PC-3 (cell line): ENCODE results near the gene GYG1. TPM values are rescaled to one million over a fixed set of nuclear protein-coding genes. Genes with fewer than 3 reads are reported as not detected.

Experiments
- ATAC-seq: fragments of 200-7000 bp; cut with Tn5 transposase; 2 replicates; pipeline ENCODE4 v1.9.1; 2020; ENCODE audit warnings: mild to moderate bottlenecking, moderate library complexity
- BruUV-seq: library from RNA; stranded (reverse); fragments of 400-500 nt; replicated peaks from 2 replicates; lab custom pipeline; 2021; lab: Mats Ljungman, UMichigan
- CTCF ChIA-PET: fragments of 300-600 bp; sonication (Branson Sonifier 250); formaldehyde crosslinking; loops from one replicate; lab custom pipeline; 2022; ENCODE audit warnings: antibody characterized with exemption; lab: Charles Lee
- POLR2A ChIA-PET: fragments of 300-600 bp; sonication (Branson Sonifier 250); formaldehyde crosslinking; loops from one replicate; lab custom pipeline; 2022; ENCODE audit warnings: antibody characterized with exemption; ENCODE audit not compliant: unreplicated experiment; lab: Charles Lee
- DNase-seq: peaks from one replicate; pipeline ENCODE4 v3.0.0-alpha.2; 2015
- H2AFZ ChIP-seq: fragments of 300-600 bp; sonication (generic); 2 replicates; pipeline ENCODE4 v1.6.0; 2016; ENCODE audit warnings: antibody characterized with exemption, low read length
- H3F3A ChIP-seq: fragments of 300-600 bp; sonication (generic); one replicate; pipeline ENCODE4 v1.6.0; 2017; ENCODE audit warnings: antibody characterized with exemption, low read length, control low read depth, mild to moderate bottlenecking; ENCODE audit not compliant: unreplicated experiment
- H3K27ac ChIP-seq: fragments of 300-600 bp; sonication (generic); 2 replicates; pipeline ENCODE4 v1.5.1; 2016; ENCODE audit warnings: mild to moderate bottlenecking, low read length
- H3K27me3 ChIP-seq: fragments of 300-600 bp; sonication (generic); 2 replicates; pipeline ENCODE4 v1.6.1; 2016; ENCODE audit warnings: low read length, mixed read lengths
- H3K36me3 ChIP-seq: fragments of 300-600 bp; sonication (generic); 2 replicates; pipeline ENCODE4 v1.6.1; 2016; ENCODE audit warnings: low read depth, mixed run types, low read length, mixed read lengths
- H3K4me1 ChIP-seq: fragments of 300-600 bp; sonication (generic); 2 replicates; pipeline ENCODE4 v1.5.1; 2016; ENCODE audit warnings: low read length; ENCODE audit not compliant: insufficient read depth
- H3K4me2 ChIP-seq: fragments of 300-600 bp; sonication (generic); 2 replicates; pipeline ENCODE4 v1.6.0; 2016; ENCODE audit warnings: low read length
- H3K4me3 ChIP-seq: fragments of 300-600 bp; sonication (generic); 2 replicates; pipeline ENCODE4 v1.5.1; 2016; ENCODE audit warnings: mild to moderate bottlenecking, low read length, mixed read lengths
- H3K79me2 ChIP-seq: fragments of 300-600 bp; sonication (generic); 2 replicates; pipeline ENCODE4 v1.6.1; 2017; ENCODE audit warnings: low read length, mixed read lengths
- H3K9ac ChIP-seq: fragments of 300-600 bp; sonication (generic); 2 replicates; pipeline ENCODE4 v1.6.0; 2016; ENCODE audit warnings: mild to moderate bottlenecking, low read length
- H3K9me2 ChIP-seq: fragments of 300-600 bp; sonication (generic); replicated peaks from 2 replicates; pipeline ENCODE4 v1.6.1; 2016; ENCODE audit warnings: mixed run types, low read length, mixed read lengths
- H3K9me3 ChIP-seq: fragments of 300-600 bp; sonication (generic); 2 replicates; pipeline ENCODE4 v1.6.1; 2016; ENCODE audit warnings: low read length, mixed read lengths
- H4K20me1 ChIP-seq: fragments of 300-600 bp; sonication (generic); 2 replicates; pipeline ENCODE4 v1.6.1; 2016; ENCODE audit warnings: low read length, mixed read lengths
- EZH2 ChIP-seq: fragments of 300-600 bp; sonication (generic); IDR thresholded peaks from one replicate; pipeline ENCODE4 v1.6.1; 2017; ENCODE audit warnings: antibody characterized with exemption, mild to moderate bottlenecking, low read length; ENCODE audit not compliant: unreplicated experiment
- EZH2phosphoT487 ChIP-seq: fragments of 300-600 bp; sonication (generic); IDR thresholded peaks from 2 replicates; pipeline ENCODE4 v1.6.1; 2018; ENCODE audit warnings: mild to moderate bottlenecking, antibody characterized with exemption, low read length, borderline replicate concordance
- intact Hi-C: fragments of 100-400 bp; cut with micrococcal nuclease; formaldehyde crosslinking; loops from 2 replicates; pipeline ENCODE4 v1.9.0; 2023
- total RNA-seq: library from RNA; depleted of rRNA; stranded (reverse); fragments of >200 nt; gene quantifications from 2 replicates; pipeline ENCODE4 v1.2.3, GENCODE V29; 2014
- TF ChIP-seq, protein P1 (sequence below): fragments of 300-600 bp; sonication (generic); conservative IDR thresholded peaks from 2 replicates; pipeline ENCODE4 v1.5.1; 2017; ENCODE audit warnings: antibody characterized with exemption, low read depth, mild to moderate bottlenecking, low read length

GYG1 gene
- total RNA-seq, 1 experiment from 2014 or later: 12.0 TPM

DNA sequence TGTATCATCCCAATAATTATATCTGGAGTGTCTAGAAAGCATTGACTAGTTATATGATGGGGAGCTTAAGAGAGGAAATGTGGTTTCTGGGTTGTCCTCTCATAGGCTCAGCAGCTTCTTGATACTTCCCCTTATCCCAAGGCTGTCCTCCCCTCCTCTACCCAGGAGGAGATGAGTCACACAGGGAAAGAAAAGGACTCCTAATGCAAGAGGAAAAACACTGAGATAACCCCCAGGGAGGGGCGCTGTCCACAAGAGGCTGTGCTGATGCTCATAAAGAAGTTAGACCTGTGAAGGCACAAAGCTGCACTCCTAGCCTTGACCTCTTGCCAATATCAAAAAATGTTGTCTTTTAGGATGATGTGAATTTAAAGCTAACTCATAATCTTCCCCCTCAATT, 28.8 kb upstream of the GYG1 start:
- CTCF ChIA-PET: interaction anchor here (0.5 to 0.6 kb wide), 2 partner anchors 81 to 293 kb away, joined by 3 read pairs; no protein-coding TSS in a partner anchor
- BruUV-seq: no TSS peak
- H3F3A ChIP-seq: no peaks in the 10 kb centered on the region

GRCh38 chr3:148964809-148965208, 26.5 kb upstream of the GYG1 start:
- H3K4me3 ChIP-seq: no peak overlapping the region
- no peak overlapping the region for H2AFZ ChIP-seq
- no TSS peak for BruUV-seq
- H4K20me1 ChIP-seq: no peaks in the 10 kb centered on the region
- no peaks in the 10 kb centered on the region for H3K36me3 ChIP-seq
- POLR2A ChIA-PET: no interaction called here
- no peak overlapping the region for H3K4me2 ChIP-seq
- H3F3A ChIP-seq: no peaks in the 10 kb centered on the region
- no peaks in the 10 kb centered on the region for H3K27me3 ChIP-seq
- no peak overlapping the region for H3K9ac ChIP-seq
- no peaks in the 10 kb centered on the region for H3K9me3 ChIP-seq
- no peaks in the 10 kb centered on the region for H3K9me2 ChIP-seq
- H3K4me1 ChIP-seq: no peaks in the 10 kb centered on the region
- DNase-seq (no peak), ATAC-seq (no peak)
- intact Hi-C loops: no loop called here
- CTCF ChIA-PET: interaction anchor here (0.6 kb wide), 1 partner anchor 11 kb away, joined by 4 read pairs; no protein-coding TSS in a partner anchor
- TF ChIP-seq, protein P1, sequence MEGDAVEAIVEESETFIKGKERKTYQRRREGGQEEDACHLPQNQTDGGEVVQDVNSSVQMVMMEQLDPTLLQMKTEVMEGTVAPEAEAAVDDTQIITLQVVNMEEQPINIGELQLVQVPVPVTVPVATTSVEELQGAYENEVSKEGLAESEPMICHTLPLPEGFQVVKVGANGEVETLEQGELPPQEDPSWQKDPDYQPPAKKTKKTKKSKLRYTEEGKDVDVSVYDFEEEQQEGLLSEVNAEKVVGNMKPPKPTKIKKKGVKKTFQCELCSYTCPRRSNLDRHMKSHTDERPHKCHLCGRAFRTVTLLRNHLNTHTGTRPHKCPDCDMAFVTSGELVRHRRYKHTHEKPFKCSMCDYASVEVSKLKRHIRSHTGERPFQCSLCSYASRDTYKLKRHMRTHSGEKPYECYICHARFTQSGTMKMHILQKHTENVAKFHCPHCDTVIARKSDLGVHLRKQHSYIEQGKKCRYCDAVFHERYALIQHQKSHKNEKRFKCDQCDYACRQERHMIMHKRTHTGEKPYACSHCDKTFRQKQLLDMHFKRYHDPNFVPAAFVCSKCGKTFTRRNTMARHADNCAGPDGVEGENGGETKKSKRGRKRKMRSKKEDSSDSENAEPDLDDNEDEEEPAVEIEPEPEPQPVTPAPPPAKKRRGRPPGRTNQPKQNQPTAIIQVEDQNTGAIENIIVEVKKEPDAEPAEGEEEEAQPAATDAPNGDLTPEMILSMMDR: no peak
- TF ChIP-seq EZH2phosphoT487: no peak
- TF ChIP-seq EZH2: no peak
- no peak overlapping the region for H3K27ac ChIP-seq
- H3K79me2 ChIP-seq: no peaks in the 10 kb centered on the region

More for the DNA sequence above, 28.8 kb upstream of the GYG1 start:
- POLR2A ChIA-PET: interaction anchor here (0.8 kb wide), 1 partner anchor 346 kb away, joined by 5 read pairs; no protein-coding TSS in a partner anchor
- H2AFZ ChIP-seq: no peak overlapping the region
- peak; percentile 82 for DNase-seq
- H3K4me1 ChIP-seq: no peaks in the 10 kb centered on the region
- TF ChIP-seq, protein P1: peak; percentile 58
- no peak for TF ChIP-seq EZH2
- no peaks in the 10 kb centered on the region for H3K27me3 ChIP-seq
- intact Hi-C loops: no loop called here
- H3K4me2 ChIP-seq: no peak overlapping the region
- no peak overlapping the region for H3K4me3 ChIP-seq
- no peaks in the 10 kb centered on the region for H3K79me2 ChIP-seq
- no peaks in the 10 kb centered on the region for H3K36me3 ChIP-seq
- no peaks in the 10 kb centered on the region for H3K9me2 ChIP-seq
- H3K9me3 ChIP-seq: no peaks in the 10 kb centered on the region
- no peak overlapping the region for H3K9ac ChIP-seq
- H4K20me1 ChIP-seq: no peaks in the 10 kb centered on the region
- peak; percentile 95 for ATAC-seq
- no peak overlapping the region for H3K27ac ChIP-seq

DNA sequence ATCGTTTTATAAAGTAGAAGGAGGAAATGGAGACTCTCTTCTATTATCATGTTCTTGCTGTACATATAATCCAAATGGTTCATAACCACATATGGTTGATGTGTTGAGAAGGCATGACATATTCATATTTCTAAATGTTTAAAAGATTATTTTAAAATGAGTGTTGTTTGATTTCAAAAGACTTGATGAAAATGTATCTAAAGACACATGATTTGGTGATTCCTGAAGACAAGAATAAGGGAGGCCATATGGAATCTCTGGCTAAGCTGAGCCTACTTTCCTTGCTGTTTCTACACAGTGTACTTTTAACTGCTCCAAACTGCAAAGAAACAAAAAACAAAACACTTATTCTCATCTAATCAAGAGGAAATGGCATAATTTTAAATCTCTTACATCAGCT, 23.0 kb upstream of the GYG1 start:
- no peaks in the 10 kb centered on the region for H3K79me2 ChIP-seq
- BruUV-seq: no TSS peak
- H3K27me3 ChIP-seq: no peaks in the 10 kb centered on the region
- no peak for TF ChIP-seq EZH2phosphoT487
- TF ChIP-seq EZH2: no peak
- TF ChIP-seq, protein P1: no peak
- ChIA-PET POLR2A (no interaction called here), CTCF (no interaction called here)
- H3K36me3 ChIP-seq: no peaks in the 10 kb centered on the region
- DNase-seq (no peak), ATAC-seq (no peak)
- H3K9me2 ChIP-seq: no peaks in the 10 kb centered on the region
- H3K27ac ChIP-seq: no peak overlapping the region
- intact Hi-C loops: no loop called here
- H3K4me1 ChIP-seq: no peaks in the 10 kb centered on the region
- no peaks in the 10 kb centered on the region for H3K9me3 ChIP-seq
- no peak overlapping the region for H3K4me2 ChIP-seq
- no peak overlapping the region for H2AFZ ChIP-seq
- no peak overlapping the region for H3K9ac ChIP-seq
- no peaks in the 10 kb centered on the region for H4K20me1 ChIP-seq
- H3F3A ChIP-seq: no peaks in the 10 kb centered on the region
- no peak overlapping the region for H3K4me3 ChIP-seq
